Measurements from ENCODE around the gene ADGRV1. TPM values are rescaled to one million over a fixed set of nuclear protein-coding genes. Genes with fewer than 3 reads are reported as not detected.
"Not testable (repeated sequence)": the region's sequence is repeated elsewhere in the genome, so short reads cannot be mapped to it uniquely, and the experiment has no call there.

The ADGRV1 gene
- total RNA-seq, 2 donors from 2014 or later = 0.44 to 0.52 TPM

DNA sequence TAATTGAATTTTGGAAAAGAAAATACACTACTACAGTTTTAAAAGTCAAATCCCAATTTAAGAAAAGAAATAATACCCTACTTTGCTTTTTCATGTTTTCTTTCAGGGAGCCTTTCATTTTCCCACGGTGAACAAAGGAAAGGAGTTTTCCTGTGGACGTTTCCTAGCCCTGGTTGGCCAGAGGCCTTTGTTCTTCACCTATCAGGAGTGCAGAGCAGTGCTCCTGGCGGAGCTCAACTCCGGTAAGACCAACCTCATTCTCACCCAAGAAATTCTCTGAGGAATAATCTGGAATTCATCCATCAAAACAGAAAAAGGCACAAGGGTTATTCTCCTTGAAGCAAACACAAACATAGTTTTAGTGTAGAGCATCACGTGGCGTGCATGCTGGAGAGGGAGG lies 248.9 kb downstream of the ADGRV1 start:
- no peaks in the 10 kb centered on the region for H3K9me3 ChIP-seq (ENCODE audit: control insufficient read depth, low read length, poor library complexity, severe bottlenecking)
- no peak overlapping the region for H3K27ac Mint-ChIP-seq
- no peak for DNase-seq
- H3K27me3 Mint-ChIP-seq = peaks cover 6% of the 10 kb centered on the region
- no peak for ATAC-seq
- no peaks in the 10 kb centered on the region for H3K36me3 Mint-ChIP-seq (ENCODE audit: low read depth)
- peaks cover 4% of the 10 kb centered on the region for H3K4me1 Mint-ChIP-seq
- no peak overlapping the region for H3K4me3 Mint-ChIP-seq

- no peaks in the 10 kb centered on the region for H3K36me3 Mint-ChIP-seq (ENCODE audit: low read depth)
- peaks cover 6% of the 10 kb centered on the region for H3K27me3 Mint-ChIP-seq
- no peak for DNase-seq
- H3K4me3 Mint-ChIP-seq = no peak overlapping the region
- no peaks in the 10 kb centered on the region for H3K4me1 Mint-ChIP-seq
- H3K27ac Mint-ChIP-seq = no peak overlapping the region
- no peak for ATAC-seq
- no peaks in the 10 kb centered on the region for H3K9me3 ChIP-seq (ENCODE audit: control insufficient read depth, low read length, poor library complexity, severe bottlenecking)
Measured at GRCh38 chr5:90809311-90810056, 250.9 kb downstream of the ADGRV1 start.

DNA sequence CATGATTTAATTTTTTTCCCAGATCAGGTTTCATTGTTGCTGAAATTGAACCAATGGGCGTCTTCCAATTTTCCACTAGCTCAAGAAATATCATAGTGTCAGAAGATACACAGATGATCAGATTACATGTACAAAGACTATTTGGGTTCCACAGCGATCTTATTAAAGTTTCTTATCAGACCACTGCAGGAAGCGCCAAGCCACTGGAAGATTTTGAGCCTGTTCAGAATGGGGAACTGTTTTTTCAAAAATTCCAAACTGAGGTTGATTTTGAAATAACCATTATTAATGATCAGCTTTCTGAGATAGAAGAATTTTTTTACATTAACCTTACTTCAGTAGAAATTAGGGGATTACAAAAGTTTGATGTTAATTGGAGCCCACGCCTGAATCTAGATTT lies 251.6 kb downstream of the ADGRV1 start:
- no peaks in the 10 kb centered on the region for H3K9me3 ChIP-seq (ENCODE audit: control insufficient read depth, low read length, poor library complexity, severe bottlenecking)
- Mint-ChIP-seq H3K36me3 (ENCODE audit: low read depth) (no peaks in the 10 kb centered on the region), H3K4me3 (no peak overlapping the region), H3K4me1 (no peaks in the 10 kb centered on the region), H3K27ac (no peak overlapping the region), H3K27me3 (peaks cover 6% of the 10 kb centered on the region)
- ATAC-seq (no peak), DNase-seq (no peak)

GRCh38 chr5:90813392-90813791 lies 254.8 kb downstream of the ADGRV1 start:
- no peak overlapping the region for H3K27ac Mint-ChIP-seq
- DNase-seq = no peak
- H3K9me3 ChIP-seq (ENCODE audit: control insufficient read depth, low read length, poor library complexity, severe bottlenecking) = no peaks in the 10 kb centered on the region
- peaks cover 2% of the 10 kb centered on the region for H3K27me3 Mint-ChIP-seq
- H3K4me3 Mint-ChIP-seq = no peak overlapping the region
- no peaks in the 10 kb centered on the region for H3K36me3 Mint-ChIP-seq (ENCODE audit: low read depth)
- ATAC-seq = no peak
- no peaks in the 10 kb centered on the region for H3K4me1 Mint-ChIP-seq

GRCh38 chr5:90822062-90822461 lies 263.5 kb downstream of the ADGRV1 start:
- H3K27ac Mint-ChIP-seq; H3K4me3 Mint-ChIP-seq; H3K9me3 ChIP-seq (ENCODE audit: control insufficient read depth, low read length, poor library complexity, severe bottlenecking); DNase-seq; ATAC-seq; H3K4me1 Mint-ChIP-seq; H3K36me3 Mint-ChIP-seq (ENCODE audit: low read depth): not testable (repeated sequence)
- peaks cover 13% of the 10 kb centered on the region for H3K27me3 Mint-ChIP-seq

GRCh38 chr5:90824436-90824835 lies 265.8 kb downstream of the ADGRV1 start:
- no peaks in the 10 kb centered on the region for H3K4me1 Mint-ChIP-seq
- H3K36me3 Mint-ChIP-seq (ENCODE audit: low read depth) = no peaks in the 10 kb centered on the region
- peaks cover 13% of the 10 kb centered on the region for H3K27me3 Mint-ChIP-seq

DNA sequence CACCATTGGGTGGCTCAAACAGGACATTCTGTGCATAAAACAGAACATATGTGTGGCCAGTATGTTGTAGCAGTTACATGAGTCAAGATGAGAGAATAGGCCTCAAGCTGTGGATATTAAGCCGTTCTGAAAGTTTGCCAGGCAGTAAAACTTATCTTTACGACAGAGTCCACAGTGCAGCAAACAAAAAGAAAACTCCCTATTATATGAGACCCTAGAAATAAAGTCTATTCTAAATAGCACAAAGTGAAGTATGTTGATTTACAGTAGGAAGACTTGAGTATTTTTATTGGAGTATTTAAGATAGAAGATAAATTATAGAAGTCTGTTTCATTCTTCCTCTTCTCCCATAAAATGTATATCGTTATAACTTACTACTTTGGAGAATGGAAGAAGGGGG lies 271.5 kb downstream of the ADGRV1 start:
- H3K9me3 ChIP-seq (ENCODE audit: control insufficient read depth, low read length, poor library complexity, severe bottlenecking) = no peaks in the 10 kb centered on the region
- DNase-seq = no peak
- Mint-ChIP-seq H3K36me3 (ENCODE audit: low read depth) (no peaks in the 10 kb centered on the region), H3K27ac (no peak overlapping the region), H3K4me1 (no peaks in the 10 kb centered on the region), H3K27me3 (peaks cover 8% of the 10 kb centered on the region), H3K4me3 (no peak overlapping the region)
- no peak for ATAC-seq

More at GRCh38 chr5:90824436-90824835, 265.8 kb downstream of the ADGRV1 start:
- Mint-ChIP-seq H3K27ac (no peak overlapping the region), H3K4me3 (no peak overlapping the region)
- ATAC-seq = no peak
- no peaks in the 10 kb centered on the region for H3K9me3 ChIP-seq (ENCODE audit: control insufficient read depth, low read length, poor library complexity, severe bottlenecking)
- DNase-seq = no peak

GRCh38 chr5:90833753-90834152 lies 275.2 kb downstream of the ADGRV1 start:
- Mint-ChIP-seq H3K36me3 (ENCODE audit: low read depth) (no peaks in the 10 kb centered on the region), H3K4me3 (no peak overlapping the region), H3K4me1 (no peaks in the 10 kb centered on the region), H3K27me3 (peaks cover 7% of the 10 kb centered on the region), H3K27ac (no peak overlapping the region)
- ATAC-seq (no peak), DNase-seq (no peak)
- H3K9me3 ChIP-seq (ENCODE audit: control insufficient read depth, low read length, poor library complexity, severe bottlenecking) = no peaks in the 10 kb centered on the region

DNA sequence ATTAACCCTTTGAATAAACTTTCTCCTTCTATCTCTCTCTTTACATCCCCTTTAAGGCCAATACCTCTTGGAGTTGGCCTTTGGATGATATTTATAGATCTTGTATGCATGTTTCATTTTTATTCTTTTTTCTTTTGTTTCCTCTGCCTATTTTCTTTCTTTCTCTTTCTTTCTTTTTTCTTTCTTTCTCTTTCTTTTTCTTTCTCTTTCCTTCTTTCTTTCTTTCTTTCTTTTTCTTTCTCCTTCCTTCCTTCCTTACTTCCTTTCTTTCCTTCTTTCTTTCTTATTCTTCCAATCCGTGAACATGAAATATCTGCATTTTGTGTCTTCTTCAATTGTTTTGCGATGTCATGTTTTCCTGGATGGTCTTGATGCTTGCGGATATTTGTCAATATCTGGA lies 276.1 kb downstream of the ADGRV1 start:
- Mint-ChIP-seq H3K4me3 (no peak overlapping the region), H3K36me3 (ENCODE audit: low read depth) (no peaks in the 10 kb centered on the region), H3K27ac (no peak overlapping the region), H3K27me3 (peaks cover 14% of the 10 kb centered on the region), H3K4me1 (no peaks in the 10 kb centered on the region)
- H3K9me3 ChIP-seq (ENCODE audit: control insufficient read depth, low read length, poor library complexity, severe bottlenecking) = no peaks in the 10 kb centered on the region
- ATAC-seq = no peak
- DNase-seq = no peak

- ATAC-seq (no peak), DNase-seq (no peak)
- H3K27me3 Mint-ChIP-seq = peaks cover 34% of the 10 kb centered on the region
- H3K36me3 Mint-ChIP-seq (ENCODE audit: low read depth) = peaks cover 5% of the 10 kb centered on the region
- no peaks in the 10 kb centered on the region for H3K9me3 ChIP-seq (ENCODE audit: control insufficient read depth, low read length, poor library complexity, severe bottlenecking)
- H3K27ac Mint-ChIP-seq = no peak overlapping the region
- H3K4me1 Mint-ChIP-seq = no peaks in the 10 kb centered on the region
- H3K4me3 Mint-ChIP-seq = peak overlapping the region; percentile 13
Measured at GRCh38 chr5:90843443-90843842, 284.8 kb downstream of the ADGRV1 start.

DNA sequence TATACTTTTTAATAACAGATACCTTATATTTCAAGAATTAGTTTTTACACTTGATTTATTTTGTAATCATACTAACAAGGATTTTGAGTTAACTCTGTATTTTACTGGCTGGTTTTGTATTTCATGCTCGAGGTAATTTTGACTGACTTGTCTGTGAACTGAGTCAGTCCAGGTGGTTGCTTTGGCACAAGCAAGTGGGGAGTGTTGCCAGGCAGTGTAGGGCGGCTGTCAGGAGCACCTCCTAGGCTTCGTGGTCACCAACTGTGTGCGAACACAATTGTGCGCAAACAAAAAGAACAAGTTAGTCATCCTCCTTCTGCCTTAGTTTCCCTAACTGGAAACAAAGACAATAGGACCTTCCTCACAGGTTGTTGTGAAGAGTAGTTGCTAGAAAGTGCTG lies 286.3 kb downstream of the ADGRV1 start:
- peaks cover 21% of the 10 kb centered on the region for H3K27me3 Mint-ChIP-seq
- ATAC-seq = no peak
- H3K27ac Mint-ChIP-seq = no peak overlapping the region
- no peak overlapping the region for H3K4me3 Mint-ChIP-seq
- no peaks in the 10 kb centered on the region for H3K4me1 Mint-ChIP-seq
- H3K36me3 Mint-ChIP-seq (ENCODE audit: low read depth) = peaks cover 5% of the 10 kb centered on the region
- H3K9me3 ChIP-seq (ENCODE audit: control insufficient read depth, low read length, poor library complexity, severe bottlenecking) = no peaks in the 10 kb centered on the region
- no peak for DNase-seq

DNA sequence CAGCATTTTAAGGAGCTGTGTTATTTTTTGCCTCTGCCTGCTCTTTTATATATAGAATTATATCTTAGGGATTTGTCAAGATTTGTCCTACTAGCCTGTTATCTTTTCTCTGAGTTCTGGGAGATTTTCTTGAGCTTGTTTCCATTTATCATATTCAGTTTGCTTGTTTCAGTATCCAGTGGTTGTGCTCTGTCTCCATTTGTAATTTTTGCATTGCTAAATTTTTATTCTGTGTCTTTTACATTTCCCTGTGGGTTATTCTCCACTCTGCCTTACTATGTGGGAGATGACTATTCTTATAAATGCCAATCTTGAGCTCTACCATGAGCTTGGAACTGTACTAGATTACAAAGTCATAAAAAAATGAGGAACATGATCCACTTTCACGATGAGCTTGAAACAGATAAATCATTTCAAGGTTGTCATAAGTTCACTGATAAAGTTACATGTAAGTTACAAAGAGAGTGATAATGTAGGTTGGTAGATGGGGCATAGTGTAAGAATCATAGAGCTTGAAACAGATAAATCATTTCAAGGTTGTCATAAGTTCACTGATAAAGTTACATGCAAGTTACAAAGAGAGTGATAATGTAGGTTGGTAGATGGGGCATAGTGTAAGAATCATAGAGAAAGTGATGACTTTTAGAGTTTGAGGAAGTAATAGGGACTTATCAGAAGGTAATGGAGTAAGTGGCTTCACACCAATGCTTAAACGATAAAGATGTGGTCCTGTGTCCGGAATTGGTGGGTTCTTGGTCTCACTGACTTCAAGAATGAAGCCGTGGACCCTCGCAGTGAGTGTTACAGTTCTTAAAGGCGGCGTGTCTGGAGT lies 287.3 kb downstream of the ADGRV1 start:
- H3K36me3 Mint-ChIP-seq (ENCODE audit: low read depth) = peaks cover 5% of the 10 kb centered on the region

GRCh38 chr5:90847606-90848005 lies 289.0 kb downstream of the ADGRV1 start:
- not testable (repeated sequence) for H3K9me3 ChIP-seq (ENCODE audit: control insufficient read depth, low read length, poor library complexity, severe bottlenecking); H3K27ac Mint-ChIP-seq; H3K36me3 Mint-ChIP-seq (ENCODE audit: low read depth); H3K4me1 Mint-ChIP-seq; H3K4me3 Mint-ChIP-seq; ATAC-seq; H3K27me3 Mint-ChIP-seq
- peak in 1 of 3 donors; percentile 8 for DNase-seq

More for the DNA sequence above, 287.3 kb downstream of the ADGRV1 start:
- peaks cover 14% of the 10 kb centered on the region for H3K27me3 Mint-ChIP-seq
- ATAC-seq (no peak), DNase-seq (no peak)
- no peaks in the 10 kb centered on the region for H3K9me3 ChIP-seq (ENCODE audit: control insufficient read depth, low read length, poor library complexity, severe bottlenecking)
- no peak overlapping the region for H3K27ac Mint-ChIP-seq
- no peaks in the 10 kb centered on the region for H3K4me1 Mint-ChIP-seq
- no peak overlapping the region for H3K4me3 Mint-ChIP-seq

Measured in T-helper 17 cell (primary cell).